RPMI8226 (cell line): ENCODE measurements around the gene TP73.
"Not testable (repeated sequence)": the region's sequence is repeated elsewhere in the genome, so short reads cannot be mapped to it uniquely, and the experiment has no call there.

Source experiments
- DNase-seq: peaks from one replicate; pipeline ENCODE4 v3.0.0-alpha.2; 2015

TP73 gene

GRCh38 chr1:3746389-3746829 lies 94.1 kb downstream of the TP73 start:
- DNase-seq = no peak

- DNase-seq = peak; percentile 79
Measured at GRCh38 chr1:3746830-3747521, 94.7 kb downstream of the TP73 start.

DNA sequence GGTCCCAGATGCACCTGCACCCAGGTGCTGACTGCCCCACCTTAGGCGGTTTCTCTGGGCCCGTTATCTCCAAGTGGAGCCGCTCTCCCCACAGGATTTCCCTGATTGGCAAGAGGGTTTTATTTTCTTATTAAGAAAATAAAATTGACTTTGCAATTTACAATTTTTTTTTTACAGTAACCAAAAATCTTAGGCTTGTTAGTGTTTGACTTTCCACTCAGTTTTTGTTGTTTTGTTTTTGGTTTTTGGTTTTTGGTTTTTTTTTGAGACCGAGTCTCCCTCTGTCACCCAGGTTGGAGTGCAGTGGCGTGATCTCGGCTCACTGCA lies 95.2 kb downstream of the TP73 start:
- no peak for DNase-seq

DNA sequence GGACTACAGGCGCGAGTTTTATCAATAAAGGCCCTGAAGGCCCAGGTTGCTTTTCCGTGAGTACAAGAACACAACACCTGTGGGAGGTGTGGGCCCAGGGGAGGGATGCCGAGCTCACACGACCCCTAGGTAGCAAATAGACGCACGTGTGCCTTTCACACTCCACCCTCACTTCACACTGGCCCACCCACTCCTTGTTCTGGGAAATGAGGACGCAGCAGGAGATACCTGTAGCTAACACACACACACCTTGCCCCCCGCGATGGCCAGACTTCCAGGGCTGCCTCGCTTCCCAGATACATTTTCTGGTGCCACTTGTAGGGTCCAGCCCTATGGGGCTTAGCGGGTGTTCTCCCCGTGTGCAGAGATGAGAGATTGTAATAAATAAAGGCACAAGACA lies 95.6 kb downstream of the TP73 start:
- DNase-seq = no peak

DNA sequence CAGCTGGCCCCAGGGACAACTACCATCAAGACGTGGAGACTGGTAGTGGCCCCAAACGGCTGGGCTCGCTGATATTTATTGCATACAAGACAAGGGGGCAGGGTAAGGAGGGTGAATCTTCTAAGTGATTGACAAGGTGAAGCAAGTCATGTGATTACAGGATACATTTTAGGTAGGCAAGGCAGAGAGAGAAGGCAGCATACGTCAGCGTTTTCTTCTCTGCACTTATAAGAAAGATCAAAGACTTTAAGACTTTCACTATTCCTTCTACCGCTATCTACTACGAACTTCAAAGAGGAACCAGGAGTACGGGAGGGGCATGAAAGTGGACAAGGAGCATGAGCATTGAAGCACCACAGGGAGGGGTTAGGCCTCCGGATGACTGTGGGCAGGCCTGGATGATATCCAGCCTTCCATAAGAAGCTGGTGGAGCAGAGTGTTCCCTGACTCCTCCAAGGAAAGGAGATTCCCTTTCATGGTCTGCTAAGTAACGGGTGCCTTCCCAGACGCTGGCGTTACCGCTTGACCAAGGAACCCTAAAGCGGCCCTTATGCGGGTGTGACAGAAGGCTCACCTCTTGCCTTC lies 96.1 kb downstream of the TP73 start:
- DNase-seq = not testable (repeated sequence)

- no peak for DNase-seq
Measured at GRCh38 chr1:3749512-3749911, 97.2 kb downstream of the TP73 start.

DNA sequence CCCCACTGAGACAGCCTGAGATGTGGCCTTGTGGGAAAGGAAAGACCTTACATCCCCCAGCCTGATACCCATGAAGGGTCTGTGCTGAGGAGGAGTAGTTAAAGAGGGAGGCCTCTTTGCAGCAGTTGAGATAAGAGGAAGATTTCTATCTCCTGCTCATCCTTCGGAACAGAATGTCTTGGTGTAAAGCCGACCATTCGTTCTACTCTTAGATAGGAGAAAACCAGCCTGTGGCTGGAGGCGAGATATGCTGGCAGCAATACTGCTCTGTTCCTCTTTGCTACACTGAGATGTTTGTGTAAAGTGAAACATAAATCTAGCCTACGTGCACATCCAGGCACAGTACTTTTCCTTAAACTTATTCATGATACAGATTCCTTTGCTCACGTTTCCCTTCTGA lies 98.4 kb downstream of the TP73 start:
- peak; percentile 21 for DNase-seq

DNA sequence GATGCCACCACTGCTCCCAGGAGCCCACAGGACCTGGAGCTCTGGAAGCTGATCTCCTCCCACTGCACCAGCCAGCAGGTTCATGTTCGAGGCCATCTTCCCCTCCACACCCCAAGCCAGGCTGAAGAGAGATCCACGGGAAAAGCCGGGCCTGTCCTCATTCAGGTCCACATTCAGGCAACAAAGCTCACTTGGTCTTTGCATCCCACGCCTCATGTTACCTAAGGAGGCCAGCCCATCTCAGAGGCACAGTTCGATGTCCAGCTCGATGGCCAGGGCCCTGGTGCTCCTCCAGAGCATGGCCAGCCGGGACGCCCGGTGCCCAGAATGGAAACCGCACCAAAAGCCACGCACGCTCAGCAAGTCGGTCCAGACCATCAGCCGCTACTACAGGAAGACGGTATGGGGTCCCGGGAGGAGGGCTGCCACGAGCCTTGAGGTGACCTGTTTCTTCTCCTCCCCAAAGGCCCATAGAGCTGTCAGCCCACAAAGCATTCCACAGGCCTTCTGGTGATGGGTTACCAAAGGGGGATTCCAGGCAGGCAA lies 100.2 kb downstream of the TP73 start, which contains the start of gene CCDC27:
CCDC27 (plus strand) TSS at position 51 of the 546 bp plus-strand sequence; CDS start at position 83, 32 bp downstream.
- DNase-seq = no peak

GRCh38 chr1:3753656-3754454 lies 101.5 kb downstream of the TP73 start:
- no peak for DNase-seq

- DNase-seq = no peak
Measured at GRCh38 chr1:3756394-3756793, 104.1 kb downstream of the TP73 start.

DNA sequence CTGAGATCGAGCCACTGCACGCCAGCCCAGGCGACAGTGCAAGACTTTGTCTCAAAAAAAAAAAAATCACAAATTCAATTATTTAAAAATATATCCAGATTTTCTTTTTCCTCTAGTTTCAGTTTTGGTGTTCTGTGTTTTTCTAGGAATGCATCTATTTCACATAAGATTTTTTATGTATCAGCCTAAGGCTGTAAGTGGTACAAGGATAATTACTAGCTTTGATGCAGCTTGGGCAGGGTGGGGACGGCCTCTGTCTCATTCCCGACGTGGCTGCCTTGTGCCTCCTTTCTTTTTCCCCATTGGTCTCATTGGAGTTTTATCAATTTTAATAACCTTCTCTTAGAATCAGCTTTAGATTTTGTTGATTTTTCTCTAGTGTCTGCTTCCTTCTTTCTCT lies 106.8 kb downstream of the TP73 start:
- no peak for DNase-seq

GRCh38 chr1:3759796-3760195 lies 107.5 kb downstream of the TP73 start:
- DNase-seq = peak; percentile 81

- no peak for DNase-seq
Measured at GRCh38 chr1:3761296-3762010, 109.1 kb downstream of the TP73 start.

GRCh38 chr1:3762151-3762872 lies 110.0 kb downstream of the TP73 start:
- DNase-seq = no peak

- no peak for DNase-seq
Measured at GRCh38 chr1:3762873-3763228, 110.5 kb downstream of the TP73 start.

DNA sequence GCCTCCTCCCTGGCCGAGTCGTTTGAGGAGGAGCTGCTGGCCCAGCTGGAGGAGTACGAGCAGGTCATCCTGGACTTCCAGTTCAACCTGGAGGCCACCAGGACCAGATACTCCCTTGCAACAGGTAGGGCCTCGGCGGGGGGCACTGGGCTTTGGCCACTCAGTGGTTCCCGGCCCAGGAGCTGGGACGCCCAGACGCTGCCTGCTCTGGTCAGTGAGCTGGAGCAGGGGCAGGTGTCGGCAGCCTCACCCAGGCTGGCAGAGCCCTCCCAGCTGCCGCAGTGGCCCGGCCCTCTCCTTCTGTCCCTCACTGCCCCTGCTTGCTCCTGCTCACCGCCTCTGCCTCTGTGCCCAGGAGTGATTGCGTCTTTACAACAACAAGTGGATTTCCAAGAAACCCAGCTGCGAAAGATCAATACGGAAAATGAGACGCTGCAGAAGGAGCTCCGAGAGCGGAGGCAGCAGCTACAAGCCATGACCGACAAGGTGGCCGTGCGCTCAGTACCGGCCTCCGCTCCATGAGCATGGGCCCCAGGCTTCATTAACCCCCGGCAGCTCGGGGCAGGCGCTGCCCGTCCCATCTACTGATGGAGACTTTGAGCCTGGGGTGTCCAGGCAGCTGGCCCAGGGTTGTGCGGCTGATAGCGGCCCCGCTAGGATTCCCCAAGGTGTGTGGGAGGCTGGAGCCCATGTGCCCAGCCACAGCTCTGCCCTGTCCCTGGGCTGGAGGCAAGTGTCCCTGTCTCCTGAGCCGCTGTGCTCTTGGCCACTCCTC lies 111.2 kb downstream of the TP73 start:
- DNase-seq = no peak

- no peak for DNase-seq
Measured at GRCh38 chr1:3767328-3767925, 115.1 kb downstream of the TP73 start.

GRCh38 chr1:3768811-3769390 lies 116.6 kb downstream of the TP73 start:
- no peak for DNase-seq

- no peak for DNase-seq
Measured at GRCh38 chr1:3770047-3770765, 117.9 kb downstream of the TP73 start.
